Superior temporal gyrus (tissue), 1 donor: ENCODE measurements around the gene RAP2A.

Experiments used
- DNase-seq: peaks from one replicate; pipeline ENCODE4 v3.0.0-alpha.2; 2016; ENCODE audit errors: extremely low spot score

RAP2A gene

DNA sequence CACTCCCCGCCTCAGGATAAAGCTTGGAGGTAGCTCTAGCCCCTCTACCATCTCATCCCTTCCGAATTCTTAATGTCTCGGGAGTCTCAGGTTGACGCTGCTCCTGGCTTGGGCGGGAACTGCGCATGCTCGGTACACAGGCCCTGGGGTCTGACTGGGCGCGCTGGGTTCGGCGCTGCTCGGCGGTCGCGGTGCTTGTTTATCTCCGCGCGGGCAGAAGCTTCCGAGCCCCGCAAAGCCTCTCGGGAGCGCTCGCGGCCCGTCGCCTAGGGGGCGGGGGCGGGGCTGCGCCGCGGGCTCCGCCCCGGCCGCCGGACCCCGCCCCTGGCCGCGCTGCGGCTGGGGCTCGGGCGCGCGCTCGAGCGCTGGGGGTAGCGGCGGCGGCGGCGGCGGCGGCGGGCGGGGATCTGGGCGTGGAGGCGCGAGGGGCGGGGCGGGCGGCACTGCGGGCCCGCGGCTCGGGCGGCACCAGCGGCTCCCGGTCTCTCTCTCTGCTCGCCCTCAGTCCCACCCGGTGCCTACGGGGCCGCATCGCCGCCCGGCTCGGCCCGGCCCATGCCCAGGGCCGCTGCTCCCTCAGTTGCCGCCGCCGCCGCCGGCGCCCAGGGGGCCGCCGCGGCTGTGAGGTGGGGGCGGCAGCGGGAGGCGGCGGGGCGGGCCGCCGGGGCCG, at the start of gene RAP2A:
TSS of gene RAP2A (plus strand) at position 443 of the 670 bp plus-strand sequence. CDS start 302 bp downstream, outside the sequence.
- peak; percentile 88 for DNase-seq

DNA sequence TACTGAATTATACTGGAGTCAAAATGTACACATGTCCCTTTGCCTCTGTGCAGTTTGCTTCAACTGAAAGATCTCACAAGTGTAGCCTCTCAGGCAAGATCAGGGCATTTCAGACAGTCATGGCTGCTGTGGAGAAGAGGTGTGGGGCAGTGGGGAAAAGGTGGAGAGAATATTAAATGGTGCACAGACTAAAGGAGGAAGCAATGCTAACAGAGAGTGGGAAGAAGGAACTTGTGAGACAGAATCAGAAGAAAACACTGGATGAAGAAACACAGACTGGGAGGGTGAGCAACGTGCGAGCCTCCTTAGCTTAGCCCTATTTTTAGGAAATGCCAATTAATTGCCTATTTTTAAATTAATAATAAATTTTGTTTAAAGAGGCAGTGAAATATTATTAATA, 49.6 kb upstream of the RAP2A start:
- no peak for DNase-seq

DNA sequence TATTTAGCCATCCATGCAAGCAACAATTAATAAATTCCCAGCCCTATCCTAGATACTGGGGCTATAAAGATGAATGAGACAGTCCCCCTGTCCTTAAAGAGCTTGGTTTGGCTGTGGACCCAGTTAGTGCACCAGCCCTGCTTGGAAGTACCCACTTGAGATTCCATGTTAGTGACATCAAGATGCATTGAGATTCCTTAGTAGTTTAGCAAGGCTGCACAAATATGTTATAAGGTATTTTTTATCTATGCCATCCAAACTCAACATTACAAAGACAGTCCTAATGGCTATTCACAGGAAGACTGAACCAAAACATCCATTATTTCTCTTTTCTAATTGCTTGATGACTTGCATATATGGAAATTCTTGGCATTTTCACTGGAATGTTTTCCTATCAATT, 48.8 kb upstream of the RAP2A start:
- DNase-seq: no peak

DNA sequence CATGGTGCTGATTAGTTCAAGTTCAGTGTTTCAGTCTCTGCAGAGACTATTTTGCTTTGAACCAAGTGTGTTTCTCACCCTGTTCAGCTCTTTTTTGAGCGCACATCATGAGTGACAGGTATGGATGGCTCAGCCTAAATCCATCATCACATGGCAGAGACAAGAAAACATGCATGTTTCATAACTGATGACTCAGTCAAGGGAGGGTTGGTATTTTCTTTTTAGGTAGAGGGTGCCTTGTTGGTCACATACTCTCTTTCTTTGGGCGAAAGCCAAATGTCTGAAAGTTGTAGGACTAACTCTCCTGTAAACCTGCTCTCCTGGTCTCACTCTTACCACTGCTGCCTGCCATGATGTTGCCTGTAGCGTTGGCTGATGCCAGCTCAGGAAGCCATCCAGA, 48.1 kb upstream of the RAP2A start:
- no peak for DNase-seq

DNA sequence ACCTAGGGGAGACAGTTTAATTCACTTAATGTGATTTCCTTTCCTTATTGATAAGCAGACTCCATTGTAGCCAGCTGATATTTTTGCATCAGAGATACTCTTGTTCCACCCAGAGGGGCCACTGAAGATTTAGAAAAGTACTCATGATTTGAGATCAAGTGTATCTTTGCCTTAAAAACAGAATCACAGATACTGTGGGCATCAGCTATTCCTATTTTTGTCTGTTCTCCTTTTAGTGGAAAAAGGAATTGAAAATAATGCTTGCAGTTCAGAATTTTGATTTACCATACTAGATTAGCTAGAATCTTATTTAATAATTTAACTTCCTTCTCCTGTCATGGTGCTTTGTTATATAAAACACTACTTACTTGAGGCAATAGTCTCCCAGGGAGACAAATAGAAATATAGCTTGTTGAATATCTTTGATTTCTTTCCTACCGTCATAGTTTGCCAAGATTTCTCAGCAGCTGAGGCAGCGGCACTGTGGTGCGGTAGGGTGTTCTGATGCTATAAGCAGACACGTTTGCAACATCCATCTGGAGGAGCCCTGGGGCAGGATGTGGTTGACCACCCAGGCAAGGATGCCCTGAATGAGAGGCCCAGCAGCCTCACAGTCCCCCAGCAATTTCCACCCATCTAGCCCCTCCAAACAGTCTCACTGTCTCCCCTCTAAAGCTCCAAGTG, 47.0 kb upstream of the RAP2A start:
- no peak for DNase-seq

DNA sequence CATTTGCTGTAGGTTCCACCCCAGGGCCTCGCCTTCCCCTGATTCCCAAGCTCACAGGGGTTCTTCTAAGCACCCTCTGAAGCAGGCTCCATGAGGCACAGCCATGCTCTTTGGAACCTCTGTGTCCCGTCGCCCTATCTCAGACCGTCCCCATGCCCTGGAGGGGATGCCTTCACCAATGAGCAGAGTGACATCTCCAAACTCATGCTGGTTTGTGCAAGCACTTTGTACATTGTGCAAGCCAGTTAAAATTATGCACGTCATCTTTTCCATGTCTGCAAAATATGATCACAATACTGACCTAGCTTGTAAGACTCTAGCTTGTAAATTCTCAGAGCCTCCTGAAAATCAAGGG, 46.5 kb upstream of the RAP2A start:
- no peak for DNase-seq

DNA sequence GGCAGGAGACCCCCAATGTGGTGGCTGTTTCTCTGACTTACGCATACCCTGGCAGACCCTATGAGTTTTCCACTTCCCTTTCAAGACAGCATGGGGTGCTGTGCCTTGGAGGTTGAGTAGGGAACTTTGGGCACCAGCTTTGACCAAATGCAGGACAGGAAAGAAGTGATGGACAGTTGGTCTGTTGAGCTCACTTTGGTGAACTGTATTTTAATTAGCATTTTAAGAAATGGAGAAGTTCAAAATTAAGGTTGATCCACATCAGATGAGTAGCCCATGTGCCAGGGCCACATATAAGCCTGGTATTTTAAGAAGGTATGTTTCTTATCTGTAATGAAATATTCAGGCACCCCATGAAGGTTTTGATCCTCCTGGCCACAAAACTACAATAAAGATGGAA, 46.1 kb upstream of the RAP2A start:
- DNase-seq: no peak

DNA sequence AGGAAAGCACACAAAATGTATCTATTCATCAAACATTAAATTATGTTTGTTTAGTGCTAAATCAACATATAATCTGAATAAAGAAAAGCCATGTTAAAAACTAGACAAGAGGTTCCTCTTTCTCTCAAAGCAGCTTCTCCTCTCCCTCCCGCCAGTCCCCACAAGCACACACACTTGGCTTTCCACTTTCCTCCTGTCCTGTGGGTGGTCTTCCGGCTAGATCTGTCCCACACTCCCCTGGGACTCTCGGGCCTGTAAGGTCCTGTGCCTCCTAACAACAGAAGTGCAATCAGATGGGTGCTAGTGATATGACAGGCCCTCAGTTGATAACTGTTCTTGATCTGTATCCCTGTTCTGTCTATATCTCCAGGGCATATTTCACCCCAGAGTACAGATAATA, 45.6 kb upstream of the RAP2A start:
- DNase-seq: no peak

DNA sequence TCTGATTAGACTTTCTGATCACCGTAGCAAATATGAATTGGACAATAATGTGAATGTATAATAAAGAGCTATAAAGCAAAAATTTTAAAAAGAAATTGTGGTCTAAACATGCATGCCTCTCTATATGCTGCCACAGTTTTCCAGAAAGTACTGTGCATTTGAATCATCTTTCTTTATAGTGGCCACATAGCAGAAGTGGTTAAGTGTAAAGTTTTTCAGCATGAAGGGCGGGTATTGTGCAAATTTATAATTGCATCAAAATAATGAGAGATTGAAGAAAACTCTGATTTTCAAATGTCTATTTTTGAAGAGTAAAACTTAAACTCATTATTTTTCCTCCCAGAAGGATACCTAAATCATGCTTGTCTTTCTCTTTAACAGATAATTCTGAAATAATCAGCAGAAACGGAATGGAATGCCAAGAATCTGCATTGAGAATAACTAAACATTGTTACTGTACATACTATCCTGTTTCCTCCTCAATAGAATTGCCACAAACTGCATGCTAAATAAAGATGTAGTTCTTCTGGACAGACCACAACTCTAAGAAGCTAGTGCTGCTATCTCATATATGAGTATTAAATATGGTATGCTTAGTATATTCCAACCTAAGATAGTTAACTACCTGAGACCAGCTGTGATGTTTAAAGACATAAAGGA, 42.9 kb upstream of the RAP2A start:
- no peak for DNase-seq

DNA sequence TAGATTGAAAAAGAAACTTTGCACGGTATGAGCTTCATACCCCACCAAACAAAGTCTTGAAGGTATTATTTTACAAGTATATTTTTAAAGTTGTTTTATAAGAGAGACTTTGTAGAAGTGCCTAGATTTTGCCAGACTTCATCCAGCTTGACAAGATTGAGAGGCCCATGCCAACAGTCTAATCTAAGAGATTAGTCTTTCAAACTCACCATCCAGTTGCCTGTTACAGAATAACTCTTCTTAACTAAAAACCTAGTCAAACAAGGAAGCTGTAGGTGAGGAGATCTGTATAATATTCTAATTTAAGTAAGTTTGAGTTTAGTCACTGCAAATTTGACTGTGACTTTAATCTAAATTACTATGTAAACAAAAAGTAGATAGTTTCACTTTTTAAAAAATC, 41.9 kb upstream of the RAP2A start:
- no peak for DNase-seq

DNA sequence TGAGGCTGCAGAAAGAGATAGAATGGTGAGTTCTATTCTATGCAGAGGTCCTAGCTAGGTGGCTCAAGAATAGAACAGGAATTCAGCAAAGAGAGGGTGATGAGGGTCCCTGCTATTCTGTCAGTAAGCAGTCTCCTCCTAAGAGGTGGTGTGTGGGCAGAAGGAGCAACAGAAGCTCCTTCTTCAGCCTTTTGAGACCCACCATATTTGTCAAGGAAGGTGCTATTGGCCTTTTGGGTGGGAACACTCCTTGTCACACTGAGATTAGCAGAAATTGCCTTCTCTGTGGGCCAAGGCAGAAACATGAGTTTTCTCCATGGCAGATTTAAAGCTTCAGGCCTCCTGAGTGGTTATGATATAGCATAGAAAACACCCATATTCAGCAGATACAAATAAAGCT, 39.4 kb upstream of the RAP2A start:
- no peak for DNase-seq

DNA sequence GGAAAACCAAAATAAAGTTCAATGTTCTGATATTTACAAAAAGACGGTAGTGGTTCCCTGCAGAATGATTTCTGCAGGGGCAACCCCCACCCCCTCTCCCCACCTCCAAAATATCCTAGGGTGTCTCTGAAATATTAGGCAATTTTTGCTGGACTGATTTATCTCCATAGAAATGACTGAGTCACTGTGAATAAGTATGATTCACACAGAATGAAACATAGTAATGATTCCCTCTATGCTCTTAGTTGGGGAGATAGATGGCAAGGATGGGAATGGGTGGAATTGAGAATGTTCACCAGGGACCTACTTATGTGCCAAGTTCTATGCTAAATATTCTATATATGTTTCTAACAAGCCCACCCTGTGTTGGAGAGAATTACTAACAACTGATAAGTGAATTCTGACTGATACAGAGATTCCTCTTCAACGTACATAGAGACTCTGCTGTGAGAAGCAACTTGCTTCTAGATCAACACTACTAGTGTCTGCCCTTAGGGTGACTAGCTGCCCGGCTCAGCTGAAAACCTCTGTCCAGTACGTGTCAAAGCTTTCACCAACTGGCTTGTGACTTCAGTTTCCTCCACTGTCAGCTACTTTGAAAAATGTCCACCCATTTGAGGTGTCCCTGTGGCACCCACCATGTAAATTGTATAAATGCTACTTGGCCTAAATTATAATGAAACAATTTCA, 38.4 kb upstream of the RAP2A start:
- no peak for DNase-seq

DNA sequence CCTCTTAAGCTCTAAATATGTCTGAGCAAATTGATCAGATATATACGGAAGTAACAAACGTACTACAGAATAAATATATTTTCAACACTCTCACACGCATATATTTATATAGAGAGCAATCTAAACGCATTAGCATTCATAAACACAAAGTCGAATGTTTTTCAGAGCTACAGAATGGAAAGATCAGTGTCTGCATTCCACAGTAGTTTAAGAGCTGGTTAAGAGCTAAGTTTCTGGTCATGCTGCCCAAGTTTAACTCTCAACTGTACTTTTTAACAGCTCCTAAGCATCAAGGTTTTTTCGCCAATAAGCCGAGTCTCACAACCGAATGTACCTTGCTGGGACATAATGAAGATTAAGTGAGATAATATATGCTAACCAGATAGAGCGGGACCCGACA, 36.7 kb upstream of the RAP2A start:
- DNase-seq: no peak

DNA sequence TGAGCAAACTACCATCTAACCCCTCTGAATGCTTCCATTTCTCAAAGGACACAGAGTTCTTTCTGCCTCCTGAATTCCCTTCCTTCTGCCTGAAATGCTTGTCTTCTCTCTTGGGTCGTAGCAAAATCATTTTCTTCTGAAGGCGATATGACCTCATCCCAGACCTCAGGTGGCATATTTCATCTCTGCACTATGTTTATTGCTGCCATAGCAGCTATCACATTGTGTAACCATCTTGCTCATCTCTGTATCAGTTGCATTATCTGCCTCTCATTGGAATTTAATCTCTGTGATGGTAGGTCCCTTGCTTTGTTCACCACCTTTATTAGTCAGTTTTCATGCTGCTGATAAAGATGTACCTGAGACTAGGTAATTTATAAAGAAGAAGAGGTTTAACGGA, 32.5 kb upstream of the RAP2A start:
- no peak for DNase-seq

DNA sequence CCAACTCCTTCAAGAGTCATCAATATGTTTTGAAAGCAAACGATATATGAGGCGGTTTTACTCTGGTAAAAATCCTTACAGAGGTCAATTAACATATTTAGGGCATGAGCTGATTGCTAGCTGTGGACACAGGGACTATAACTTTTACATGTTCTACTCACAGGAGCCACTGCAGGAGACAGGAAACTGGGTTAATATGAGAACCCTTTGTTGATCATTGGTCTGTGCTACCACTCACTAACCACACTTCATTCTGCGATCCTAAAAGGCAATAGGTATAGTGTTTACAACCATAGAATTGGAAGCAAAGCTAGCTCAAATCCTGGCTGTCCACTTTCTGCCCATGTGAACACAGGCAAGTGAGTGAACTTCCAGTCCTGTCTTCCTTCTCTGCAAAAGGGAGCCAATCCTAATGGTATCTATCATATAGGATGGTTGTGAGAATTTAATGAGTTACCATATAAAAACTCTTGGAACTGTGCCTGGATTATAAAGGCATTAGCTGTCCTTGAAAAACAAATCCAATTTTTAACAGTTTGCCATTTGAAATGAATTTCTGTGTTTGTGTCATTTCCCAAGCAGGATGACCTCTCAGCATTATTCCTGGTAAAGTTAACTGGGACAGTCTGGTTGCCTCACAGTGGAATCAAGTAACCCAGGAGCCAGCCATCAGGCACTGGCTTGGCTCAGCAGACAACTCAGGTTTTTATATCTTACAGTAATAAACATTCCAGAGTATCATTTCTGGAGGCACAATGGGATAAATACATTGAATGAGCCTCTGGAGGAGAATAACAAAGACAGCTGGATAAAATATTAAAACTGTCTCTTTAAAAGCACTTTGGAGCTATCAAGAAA, 29.8 kb upstream of the RAP2A start:
- no peak for DNase-seq

DNA sequence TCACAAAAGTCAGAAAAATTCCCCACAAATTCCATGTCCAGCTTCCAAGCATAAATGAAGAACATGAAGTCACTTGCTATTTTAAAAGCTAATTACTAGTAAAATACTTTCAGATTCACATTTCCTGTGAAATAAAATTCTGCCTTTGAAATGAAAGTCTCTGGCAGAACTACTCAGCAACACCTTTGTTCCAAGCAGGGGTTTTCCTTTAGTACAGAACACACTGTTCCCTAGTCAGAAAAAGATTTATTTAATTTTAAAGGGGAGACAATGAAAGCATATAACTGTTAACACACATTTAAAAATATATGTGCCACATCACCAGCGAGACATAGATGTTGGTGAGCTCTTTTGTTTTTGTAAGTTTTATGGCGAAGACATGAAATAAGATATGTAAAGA, 26.4 kb upstream of the RAP2A start:
- DNase-seq: no peak

DNA sequence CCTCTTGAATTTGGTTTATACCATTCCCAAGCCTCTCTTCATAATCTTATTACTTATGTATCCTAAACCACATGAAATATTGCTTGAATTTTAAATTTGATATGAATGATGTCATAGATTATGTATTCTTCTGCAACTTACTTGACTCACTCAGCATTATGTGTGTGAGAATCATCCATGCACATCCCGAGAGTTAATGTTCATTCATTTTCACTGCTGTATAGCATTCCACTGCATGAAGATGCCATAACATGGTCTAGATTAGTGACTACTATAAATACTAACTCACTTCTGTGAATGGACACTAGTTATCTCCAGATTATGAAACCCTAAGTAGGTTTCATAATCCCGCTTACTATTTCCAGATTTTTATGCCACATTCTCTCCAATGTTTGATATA, 25.0 kb upstream of the RAP2A start:
- no peak for DNase-seq

DNA sequence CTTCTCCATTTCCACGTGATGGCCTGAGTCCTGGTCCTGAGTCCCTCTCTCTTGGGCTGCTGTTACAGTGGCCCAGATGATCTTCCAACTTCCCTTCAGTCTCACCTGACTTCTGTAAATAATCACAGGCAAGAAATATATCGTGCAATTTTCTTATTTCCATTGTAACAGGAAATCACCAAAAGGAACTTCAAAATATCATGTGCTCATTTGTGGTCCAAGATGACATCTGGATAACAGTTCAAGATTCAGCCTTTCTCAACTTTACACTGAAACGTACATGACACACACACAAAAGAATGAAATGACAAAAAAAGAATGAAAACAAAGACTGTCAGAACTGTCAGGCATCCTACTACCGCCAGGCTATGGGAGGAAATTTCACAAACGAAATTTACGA, 22.0 kb upstream of the RAP2A start:
- no peak for DNase-seq

DNA sequence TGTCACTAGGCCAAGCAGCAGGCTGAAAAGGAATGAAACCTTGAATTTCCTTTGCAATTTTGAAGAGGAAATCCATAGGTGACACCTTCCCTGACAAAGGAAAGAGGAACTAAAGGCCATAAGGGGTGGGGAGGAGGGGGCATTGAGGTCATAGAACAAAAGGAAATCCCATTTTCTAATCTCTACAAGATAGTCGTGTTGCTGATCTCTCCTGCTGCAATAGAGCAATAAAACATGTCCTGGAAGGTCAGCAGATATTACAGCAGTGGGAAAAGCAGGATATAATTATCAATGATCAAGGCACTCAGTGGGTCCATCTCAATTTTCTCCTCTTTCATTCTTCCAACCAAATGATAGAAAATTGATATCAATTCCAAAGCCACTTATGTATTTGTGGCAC, 20.3 kb upstream of the RAP2A start:
- DNase-seq: no peak

DNA sequence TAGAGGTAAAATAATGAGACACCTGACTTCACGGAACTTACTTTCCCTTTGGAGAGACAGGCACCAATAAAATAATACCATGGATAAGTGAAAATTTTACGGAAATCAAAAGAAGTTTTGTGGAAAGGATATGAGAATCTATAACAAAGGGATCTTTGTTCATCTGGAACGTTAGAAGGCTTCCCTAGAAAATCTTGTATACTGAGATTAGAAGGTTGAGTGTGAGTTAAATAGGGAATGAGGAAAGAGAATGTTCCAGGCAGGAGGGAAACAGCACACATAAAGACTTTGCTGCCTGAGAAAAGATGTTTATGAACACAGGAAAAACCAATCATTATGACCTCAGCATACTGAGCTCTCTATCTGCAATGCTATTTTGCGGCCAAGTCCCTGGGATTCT, 19.6 kb upstream of the RAP2A start:
- no peak for DNase-seq

DNA sequence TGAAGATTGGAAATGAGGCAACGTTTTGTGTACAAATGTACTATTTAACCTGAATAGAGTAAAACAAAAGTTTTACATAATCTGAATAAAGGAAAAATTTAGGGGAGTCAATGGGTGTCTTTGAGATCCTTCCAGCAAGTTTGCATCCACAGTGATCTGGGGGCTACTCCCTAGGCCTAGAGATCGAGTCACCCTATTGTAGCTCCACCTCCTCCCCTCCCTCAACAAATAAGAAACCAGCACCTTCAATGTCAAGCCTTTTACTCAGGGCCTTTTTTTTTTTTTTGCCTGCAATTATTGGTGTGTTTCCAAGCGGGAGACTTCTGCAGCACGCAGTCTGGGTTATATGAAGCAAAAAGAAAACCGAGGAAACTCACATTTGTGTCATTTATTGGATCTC, 16.3 kb upstream of the RAP2A start:
- DNase-seq: no peak
